ENCODE results near the gene AMOTL1.
"Not testable (repeated sequence)": the region's sequence is repeated elsewhere in the genome, so short reads cannot be mapped to it uniquely, and the experiment has no call there.

AMOTL1 gene

GRCh38 chr11:94771951-94772350, 3.8 kb downstream of the AMOTL1 start:
- no peak for DNase-seq

- DNase-seq: no peak
Measured at GRCh38 chr11:94773842-94774241, 5.7 kb downstream of the AMOTL1 start.

GRCh38 chr11:94774345-94774744, 6.2 kb downstream of the AMOTL1 start:
- DNase-seq: no peak

- DNase-seq: no peak
Measured at GRCh38 chr11:94775567-94776327, 7.6 kb downstream of the AMOTL1 start.

GRCh38 chr11:94776351-94777321, 8.5 kb downstream of the AMOTL1 start:
- no peak for DNase-seq

GRCh38 chr11:94780432-94780831, 12.3 kb downstream of the AMOTL1 start:
- DNase-seq: no peak

GRCh38 chr11:94781837-94782236, 13.7 kb downstream of the AMOTL1 start:
- DNase-seq: no peak

- DNase-seq: no peak
Measured at GRCh38 chr11:94782446-94782845, 14.3 kb downstream of the AMOTL1 start.

- no peak for DNase-seq
Measured at GRCh38 chr11:94784884-94785283, 16.7 kb downstream of the AMOTL1 start.

GRCh38 chr11:94785509-94785908, 17.4 kb downstream of the AMOTL1 start:
- DNase-seq: no peak

- DNase-seq: no peak
Measured at GRCh38 chr11:94786264-94787126, 18.3 kb downstream of the AMOTL1 start.

- DNase-seq: no peak
Measured at GRCh38 chr11:94787801-94788200, 19.6 kb downstream of the AMOTL1 start.

GRCh38 chr11:94788396-94788795, 20.2 kb downstream of the AMOTL1 start:
- DNase-seq: no peak

- DNase-seq: no peak
Measured at GRCh38 chr11:94790197-94790596, 22.0 kb downstream of the AMOTL1 start.

- no peak for DNase-seq
Measured at GRCh38 chr11:94790661-94791180, 22.6 kb downstream of the AMOTL1 start.

- no peak for DNase-seq
Measured at GRCh38 chr11:94791216-94791889, 23.2 kb downstream of the AMOTL1 start.

- DNase-seq: not testable (repeated sequence)
Measured at GRCh38 chr11:94791942-94792341, 23.8 kb downstream of the AMOTL1 start.

GRCh38 chr11:94792451-94792850, 24.3 kb downstream of the AMOTL1 start:
- no peak for DNase-seq

GRCh38 chr11:94793002-94793401, 24.8 kb downstream of the AMOTL1 start:
- DNase-seq: no peak

GRCh38 chr11:94793822-94794221, 25.7 kb downstream of the AMOTL1 start:
- DNase-seq: no peak

- no peak for DNase-seq
Measured at GRCh38 chr11:94794287-94795168, 26.4 kb downstream of the AMOTL1 start.
